Karpas-422 (cell line): ENCODE measurements around the gene CRYBA4. TPM values are rescaled to one million over a fixed set of nuclear protein-coding genes. Genes with fewer than 3 reads are reported as not detected.
A peak's percentile ranks its signal among the peaks of the same experiment; 100 is the strongest.

Experiments used
- DNase-seq: peaks from one replicate; pipeline ENCODE4 v3.0.0-alpha.2; 2015
- H2AFZ ChIP-seq: fragments of 200-600 bp; sonication (generic); 2 replicates; pipeline ENCODE4 v1.6.1; 2014; ENCODE audit warnings: antibody characterized with exemption, low read length, mixed read lengths
- H3K27ac ChIP-seq: fragments of 200-600 bp; sonication (generic); 2 replicates; pipeline ENCODE4 v1.5.1; 2014; ENCODE audit warnings: mild to moderate bottlenecking, low read length, moderate library complexity
- H3K27me3 ChIP-seq: fragments of 200-600 bp; sonication (generic); 2 replicates; pipeline ENCODE4 v1.6.1; 2014; ENCODE audit warnings: low read length, mixed read lengths
- H3K36me3 ChIP-seq: fragments of 200-600 bp; sonication (generic); 2 replicates; pipeline ENCODE4 v1.6.1; 2014; ENCODE audit warnings: low read length, mixed read lengths; ENCODE audit not compliant: insufficient read depth
- H3K4me1 ChIP-seq: fragments of 200-600 bp; sonication (generic); 2 replicates; pipeline ENCODE4 v1.6.1; 2014; ENCODE audit warnings: mild to moderate bottlenecking, low read length, mixed read lengths
- H3K4me2 ChIP-seq: fragments of 200-600 bp; sonication (generic); 2 replicates; pipeline ENCODE4 v1.6.1; 2014; ENCODE audit warnings: low read length, low read depth, mild to moderate bottlenecking; ENCODE audit not compliant: poor library complexity, severe bottlenecking
- H3K4me3 ChIP-seq: fragments of 200-600 bp; sonication (generic); 2 replicates; pipeline ENCODE4 v1.5.1; 2014; ENCODE audit warnings: mild to moderate bottlenecking, antibody characterized with exemption, low read length, mixed read lengths
- H3K79me2 ChIP-seq: fragments of 200-600 bp; sonication (generic); 2 replicates; pipeline ENCODE4 v1.6.1; 2014; ENCODE audit warnings: mild to moderate bottlenecking, low read length, mixed read lengths
- H3K9ac ChIP-seq: fragments of 200-600 bp; sonication (generic); 2 replicates; pipeline ENCODE4 v1.6.0; 2014; ENCODE audit warnings: low read length
- H3K9me2 ChIP-seq: fragments of 200-600 bp; sonication (generic), shearing (Covaris generic); replicated peaks from 2 replicates; pipeline ENCODE4 v1.6.0; 2014; ENCODE audit warnings: mild to moderate bottlenecking, low read length, moderate library complexity; ENCODE audit not compliant: insufficient read depth
- H3K9me3 ChIP-seq: fragments of 300-700, 200-600 bp; sonication (generic); 2 replicates; pipeline ENCODE4 v1.6.1; 2014; ENCODE audit warnings: low read length, mixed read lengths
- H4K20me1 ChIP-seq: fragments of 200-600 bp; sonication (generic); 2 replicates; pipeline ENCODE4 v1.6.1; 2014; ENCODE audit warnings: mild to moderate bottlenecking, antibody characterized with exemption, low read length, low read depth; ENCODE audit not compliant: insufficient read depth
- total RNA-seq: library from RNA; depleted of rRNA; stranded (reverse); fragments of >200 nt; shearing (Covaris generic); gene quantifications from 2 replicates; pipeline ENCODE4 v1.2.3, GENCODE V29; 2014; ENCODE audit warnings: low replicate concordance

Gene CRYBA4
- total RNA-seq, 1 experiment from 2014 or later = not detected

DNA sequence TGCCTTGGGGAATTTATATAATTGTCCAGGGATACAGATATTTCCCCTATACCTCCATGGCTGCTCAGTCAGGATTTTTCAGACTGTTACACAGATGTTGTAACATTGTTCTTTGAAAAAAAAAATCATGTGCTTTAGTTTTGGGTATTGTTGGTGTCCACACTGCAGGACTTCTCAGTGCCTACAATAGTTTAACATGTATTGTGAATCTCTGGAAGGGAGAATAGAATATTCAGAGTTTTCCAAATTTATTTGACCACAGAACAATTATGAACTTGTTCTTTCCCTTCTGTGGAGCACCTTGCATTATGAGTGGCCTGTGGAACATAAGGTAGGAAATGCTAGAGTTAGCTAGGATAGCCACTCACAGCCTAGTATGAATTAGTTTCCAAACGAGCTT lies 14.5 kb downstream of the CRYBA4 start:
- no peak overlapping the region for H2AFZ ChIP-seq
- no peak for DNase-seq
- no peaks in the 10 kb centered on the region for H3K27me3 ChIP-seq
- H4K20me1 ChIP-seq = no peaks in the 10 kb centered on the region
- no peak overlapping the region for H3K4me3 ChIP-seq
- no peaks in the 10 kb centered on the region for H3K4me1 ChIP-seq
- H3K9me3 ChIP-seq = no peaks in the 10 kb centered on the region
- no peaks in the 10 kb centered on the region for H3K79me2 ChIP-seq
- H3K4me2 ChIP-seq = no peak overlapping the region
- H3K27ac ChIP-seq = no peak overlapping the region
- no peaks in the 10 kb centered on the region for H3K36me3 ChIP-seq
- H3K9ac ChIP-seq = no peak overlapping the region
- H3K9me2 ChIP-seq = no peaks in the 10 kb centered on the region

DNA sequence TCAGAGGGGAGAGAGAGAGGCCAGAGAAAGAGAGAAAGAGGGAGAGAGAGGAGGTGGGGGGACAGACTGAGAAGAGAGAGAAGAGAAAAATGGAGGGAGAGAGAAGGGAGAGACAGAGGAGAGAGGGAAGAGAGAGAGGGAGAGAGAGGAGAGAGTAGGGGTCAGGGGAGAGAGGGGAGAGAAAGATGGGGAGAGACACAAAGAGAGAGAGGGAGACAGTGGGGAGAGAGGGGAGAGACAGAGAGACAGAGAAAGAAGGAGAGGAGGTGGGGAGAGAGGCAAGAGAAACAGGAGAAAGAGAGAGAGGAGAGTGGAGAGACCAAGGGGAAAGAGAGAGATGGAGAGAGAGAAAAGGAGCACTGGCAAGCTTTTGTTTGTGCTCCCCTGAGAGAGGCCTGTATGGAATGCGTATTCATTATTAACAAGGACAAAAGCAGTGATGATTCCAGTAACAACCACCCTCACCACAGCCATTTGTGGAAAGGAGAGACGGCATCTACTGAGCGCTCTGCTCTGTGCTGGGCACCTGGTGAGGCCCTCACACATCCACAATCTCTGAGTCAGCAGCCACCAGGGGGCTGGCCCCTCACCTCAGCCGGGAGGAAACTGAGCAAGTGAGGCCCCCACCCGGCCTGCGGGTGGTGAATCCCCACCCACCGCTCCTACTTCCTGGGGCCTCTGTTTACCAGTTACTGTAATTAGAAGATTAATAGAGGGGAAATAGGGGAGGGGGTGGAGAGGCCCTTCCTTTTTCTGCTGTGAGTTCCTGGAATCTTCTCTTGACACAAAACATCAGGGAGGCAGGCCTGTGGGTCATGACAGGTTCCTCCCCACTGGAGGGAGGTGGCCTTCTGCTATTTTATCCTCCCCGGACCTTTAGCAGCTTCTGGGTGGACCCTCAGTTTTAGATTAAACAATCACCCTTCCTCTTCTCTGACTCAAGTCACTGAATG lies 21.0 kb downstream of the CRYBA4 start:
- no peak overlapping the region for H3K4me3 ChIP-seq

GRCh38 chr22:26643418-26644100 lies 21.8 kb downstream of the CRYBA4 start:
- Histone ChIP-seq H3K79me2 (no peaks in the 10 kb centered on the region), H3K4me1 (peaks cover 23% of the 10 kb centered on the region), H3K9me3 (no peaks in the 10 kb centered on the region), H3K27me3 (no peaks in the 10 kb centered on the region), H3K9me2 (no peaks in the 10 kb centered on the region), H2AFZ (0 out of 2 replicates have a peak overlapping the region, but pooled peaks have one; percentile 24), H3K36me3 (no peaks in the 10 kb centered on the region), H3K9ac (no peak overlapping the region), H3K27ac (no peak overlapping the region), H3K4me2 (no peak overlapping the region), H4K20me1 (no peaks in the 10 kb centered on the region), H3K4me3 (no peak overlapping the region)
- no peak for DNase-seq

More for the DNA sequence above, 21.0 kb downstream of the CRYBA4 start:
- Histone ChIP-seq H3K27me3 (no peaks in the 10 kb centered on the region), H3K9me2 (no peaks in the 10 kb centered on the region), H3K9me3 (no peaks in the 10 kb centered on the region), H3K9ac (0 out of 2 replicates have a peak overlapping the region, but pooled peaks have one; percentile 12), H3K79me2 (no peaks in the 10 kb centered on the region), H2AFZ (peak overlapping the region; percentile 45; the same call in 1 of the 2 replicates), H3K4me1 (peaks cover 23% of the 10 kb centered on the region), H3K36me3 (no peaks in the 10 kb centered on the region), H3K27ac (no peak overlapping the region), H3K4me2 (no peak overlapping the region), H4K20me1 (no peaks in the 10 kb centered on the region)
- peak; percentile 46 for DNase-seq

DNA sequence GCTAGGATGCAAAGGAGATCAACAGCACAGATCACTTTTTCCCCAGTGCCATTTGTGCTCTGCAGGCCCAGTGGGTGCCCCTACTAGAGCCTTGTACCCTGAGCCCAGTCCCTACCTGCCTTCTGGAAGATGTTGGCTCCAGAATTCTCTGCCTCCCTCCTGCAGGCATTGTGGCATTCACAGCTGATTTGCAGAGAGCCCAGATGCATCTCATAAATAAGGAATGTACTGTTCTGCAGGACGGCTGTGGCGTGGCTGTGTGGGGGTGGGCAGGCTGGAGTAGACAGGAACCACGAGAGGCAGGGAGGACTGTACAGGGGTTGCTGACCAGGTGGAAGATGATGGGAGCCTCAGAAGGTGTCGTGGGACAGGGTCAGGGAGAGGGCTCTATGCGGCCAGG lies 24.4 kb downstream of the CRYBA4 start:
- Histone ChIP-seq H3K27me3 (no peaks in the 10 kb centered on the region), H3K36me3 (no peaks in the 10 kb centered on the region), H3K9me2 (no peaks in the 10 kb centered on the region), H3K27ac (no peak overlapping the region), H2AFZ (no peak overlapping the region), H3K4me1 (peaks cover 23% of the 10 kb centered on the region), H3K9ac (no peak overlapping the region), H4K20me1 (no peaks in the 10 kb centered on the region), H3K4me2 (no peak overlapping the region), H3K9me3 (no peaks in the 10 kb centered on the region), H3K79me2 (no peaks in the 10 kb centered on the region), H3K4me3 (no peak overlapping the region)
- DNase-seq = no peak

DNA sequence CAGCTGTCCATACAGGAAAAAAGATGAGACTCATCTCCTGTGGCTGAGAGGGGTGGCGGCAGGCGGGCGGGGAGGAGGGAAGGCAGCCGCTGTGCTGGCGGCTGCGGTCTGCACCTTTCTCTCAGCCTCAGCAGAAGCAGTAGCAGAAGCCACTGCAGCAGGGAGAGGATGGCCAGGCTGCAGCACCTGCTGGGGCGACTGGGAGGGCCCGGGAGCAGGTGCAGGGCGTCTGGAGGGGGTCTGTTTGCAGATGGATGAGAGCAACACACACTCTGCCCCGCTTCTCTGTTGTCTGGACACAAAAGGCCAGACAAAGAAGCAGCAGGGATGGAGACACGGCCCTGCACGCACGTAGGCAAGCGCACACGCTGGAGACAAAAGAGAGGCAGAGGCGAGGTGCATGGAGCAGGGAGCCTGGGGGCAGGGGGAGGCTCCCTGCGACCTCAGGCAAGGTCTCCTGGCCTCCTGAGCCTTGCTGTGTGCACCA lies 26.3 kb downstream of the CRYBA4 start:
- no peaks in the 10 kb centered on the region for H3K9me3 ChIP-seq
- H3K27me3 ChIP-seq = no peaks in the 10 kb centered on the region
- no peaks in the 10 kb centered on the region for H4K20me1 ChIP-seq
- H3K36me3 ChIP-seq = no peaks in the 10 kb centered on the region
- no peak overlapping the region for H3K9ac ChIP-seq
- H2AFZ ChIP-seq = no peak overlapping the region
- no peak overlapping the region for H3K4me2 ChIP-seq
- no peaks in the 10 kb centered on the region for H3K9me2 ChIP-seq
- no peak overlapping the region for H3K27ac ChIP-seq
- DNase-seq = no peak
- peaks cover 12% of the 10 kb centered on the region for H3K4me1 ChIP-seq
- no peaks in the 10 kb centered on the region for H3K79me2 ChIP-seq
- no peak overlapping the region for H3K4me3 ChIP-seq

DNA sequence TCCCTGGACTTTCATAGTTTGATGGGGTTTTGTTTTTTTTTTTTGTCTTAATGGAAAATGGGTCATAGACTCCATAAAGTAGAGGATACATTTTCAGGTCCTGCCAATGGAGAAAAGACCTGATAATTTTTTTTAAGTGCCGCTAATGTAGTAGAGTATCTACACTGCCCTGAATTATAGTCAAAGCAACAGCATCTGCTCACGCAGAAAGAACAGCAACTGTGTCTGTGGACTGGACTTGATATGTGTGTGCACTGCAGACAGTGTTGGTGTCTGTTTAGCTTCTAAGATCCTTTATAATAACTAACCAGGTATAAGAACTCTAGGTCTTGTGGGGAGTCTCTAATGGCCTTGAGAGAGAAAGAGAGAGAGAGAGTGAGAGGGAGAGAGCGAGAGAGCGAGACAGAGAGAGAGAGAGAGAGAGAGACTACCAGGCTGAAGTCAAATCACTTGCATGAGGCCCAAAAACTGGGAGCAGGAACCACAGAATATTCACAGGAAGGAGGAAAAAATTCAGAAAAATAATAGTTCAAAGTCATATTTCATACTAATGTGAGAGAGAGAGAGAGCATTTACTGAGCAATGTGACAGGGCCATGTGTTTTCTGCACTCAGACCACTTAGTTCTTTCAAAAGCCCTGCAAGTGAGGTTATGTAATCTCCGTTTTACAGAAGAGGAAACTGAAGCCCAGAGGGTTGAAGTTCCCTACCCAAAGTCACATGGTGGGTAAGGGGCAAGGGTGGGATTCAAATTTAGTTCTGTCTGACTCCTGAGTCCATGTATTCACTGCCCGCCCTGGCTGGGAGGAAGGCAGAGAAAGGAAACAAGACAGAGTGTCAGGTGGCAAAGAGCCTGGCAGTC lies 27.0 kb downstream of the CRYBA4 start:
- no peaks in the 10 kb centered on the region for H3K9me3 ChIP-seq
- no peak overlapping the region for H3K4me3 ChIP-seq
- H3K9ac ChIP-seq = no peak overlapping the region
- H3K27me3 ChIP-seq = no peaks in the 10 kb centered on the region
- H3K4me1 ChIP-seq = peaks cover 9% of the 10 kb centered on the region
- no peaks in the 10 kb centered on the region for H3K79me2 ChIP-seq
- no peak overlapping the region for H3K4me2 ChIP-seq
- H3K36me3 ChIP-seq = no peaks in the 10 kb centered on the region
- H4K20me1 ChIP-seq = no peaks in the 10 kb centered on the region
- H3K27ac ChIP-seq = no peak overlapping the region
- no peak overlapping the region for H2AFZ ChIP-seq
- DNase-seq = no peak
- no peaks in the 10 kb centered on the region for H3K9me2 ChIP-seq

DNA sequence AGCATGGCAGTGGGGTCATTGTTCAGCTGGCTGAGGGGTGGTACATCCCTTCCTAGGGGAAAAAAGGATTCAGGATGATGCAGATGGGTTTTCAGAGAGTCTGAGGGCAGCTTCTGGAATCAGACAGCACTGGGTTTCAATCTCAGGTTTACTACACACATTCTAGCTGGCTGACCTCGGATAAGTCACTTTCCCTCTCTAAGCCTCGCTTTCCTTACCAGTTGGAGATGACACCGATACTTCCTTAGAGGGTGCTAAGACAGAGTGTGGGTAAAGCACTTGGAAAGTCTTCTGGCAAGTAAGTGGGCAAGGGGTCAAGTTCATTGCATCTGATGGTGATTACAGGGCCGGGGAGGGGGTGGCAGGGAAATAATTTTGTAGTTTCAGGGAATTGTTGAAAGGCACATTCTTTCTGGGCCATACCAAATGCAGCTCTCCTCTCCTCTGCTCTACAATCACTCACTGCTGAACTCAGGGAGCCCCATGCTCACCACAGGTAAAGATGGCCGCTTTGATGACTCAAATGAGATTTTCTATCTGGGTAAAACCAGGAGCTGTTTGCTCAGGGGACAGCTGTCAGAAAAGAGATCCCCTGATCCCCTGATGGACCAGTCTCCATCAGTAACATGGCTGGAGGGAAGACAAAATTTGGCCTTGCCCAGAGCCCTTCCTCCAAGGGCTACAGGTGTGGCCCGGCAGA lies 29.1 kb downstream of the CRYBA4 start:
- H2AFZ ChIP-seq = no peak overlapping the region
- peaks cover under 1% of the 10 kb centered on the region for H3K4me1 ChIP-seq
- no peak overlapping the region for H3K4me3 ChIP-seq
- no peaks in the 10 kb centered on the region for H3K9me3 ChIP-seq
- no peaks in the 10 kb centered on the region for H3K36me3 ChIP-seq
- H3K9ac ChIP-seq = no peak overlapping the region
- H3K27me3 ChIP-seq = no peaks in the 10 kb centered on the region
- H4K20me1 ChIP-seq = no peaks in the 10 kb centered on the region
- DNase-seq = no peak
- no peak overlapping the region for H3K27ac ChIP-seq
- H3K79me2 ChIP-seq = no peaks in the 10 kb centered on the region
- H3K9me2 ChIP-seq = no peaks in the 10 kb centered on the region
- no peak overlapping the region for H3K4me2 ChIP-seq
